ENCODE measurements around the gene UROC1.

UROC1 gene

DNA sequence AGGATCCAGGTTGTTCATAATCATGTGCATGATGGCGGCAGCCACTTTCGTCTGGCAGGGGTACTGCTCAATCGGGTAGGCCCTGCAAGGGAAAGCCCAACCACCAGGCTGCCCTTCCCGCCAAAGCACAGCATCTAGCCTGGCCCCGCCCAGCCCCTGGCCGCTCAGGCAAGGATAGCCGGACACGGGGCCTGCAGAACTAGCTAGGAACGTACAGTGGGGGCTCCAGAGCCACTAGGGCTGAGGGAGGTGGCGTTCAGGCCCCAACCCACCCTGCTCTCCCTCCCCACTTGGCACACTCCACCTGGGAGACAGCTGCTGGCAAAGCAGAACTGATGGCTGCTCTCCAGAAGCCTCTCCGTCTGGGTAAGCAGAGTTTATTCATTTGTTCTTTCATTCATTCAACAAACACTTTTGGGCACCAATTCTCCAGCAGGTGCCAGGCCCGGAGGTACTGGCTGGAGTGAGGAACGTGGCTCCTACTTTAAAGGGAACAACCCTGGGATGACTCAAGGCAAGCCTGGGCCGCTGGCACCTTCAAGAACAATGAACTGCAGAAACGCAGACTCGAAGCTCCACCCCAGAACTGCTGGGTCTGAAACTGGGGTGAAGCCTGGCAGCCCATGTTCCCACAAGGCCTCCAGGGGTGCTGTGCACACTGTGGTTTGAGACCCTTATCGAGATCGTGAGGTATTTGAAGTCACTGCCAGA, 7.8 kb downstream of the UROC1 start:
- TF ChIP-seq GATA3 (IDR thresholded peaks at IDR 0.05; ENCODE audit: low read depth, low read length) (no peak), GATA2 (IDR thresholded peaks at IDR 0.05; ENCODE audit: low read depth, low read length) (no peak)

DNA sequence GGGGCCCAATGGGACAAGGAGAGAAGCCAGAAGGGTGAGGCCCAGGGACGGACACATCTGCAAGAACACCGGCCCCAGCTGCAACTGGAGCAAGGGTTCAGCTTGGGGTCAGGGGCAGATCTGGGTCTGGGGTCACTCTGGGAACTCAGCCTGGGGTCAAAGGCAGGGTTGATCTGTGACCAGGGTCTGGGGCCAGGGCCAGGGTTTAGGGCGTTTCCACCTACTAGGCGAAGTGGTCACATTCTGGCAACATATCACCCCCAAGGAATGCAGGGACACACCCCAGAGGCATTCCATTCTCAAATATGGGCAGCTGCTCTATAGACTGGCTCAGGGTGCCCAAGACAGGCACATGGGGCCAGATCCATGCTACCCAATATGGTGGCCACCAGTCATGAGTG, 9.0 kb downstream of the UROC1 start:
- no peak for TF ChIP-seq GATA3 (IDR thresholded peaks at IDR 0.05; ENCODE audit: low read depth, low read length)
- TF ChIP-seq GATA2 (IDR thresholded peaks at IDR 0.05; ENCODE audit: low read depth, low read length), result no peak

DNA sequence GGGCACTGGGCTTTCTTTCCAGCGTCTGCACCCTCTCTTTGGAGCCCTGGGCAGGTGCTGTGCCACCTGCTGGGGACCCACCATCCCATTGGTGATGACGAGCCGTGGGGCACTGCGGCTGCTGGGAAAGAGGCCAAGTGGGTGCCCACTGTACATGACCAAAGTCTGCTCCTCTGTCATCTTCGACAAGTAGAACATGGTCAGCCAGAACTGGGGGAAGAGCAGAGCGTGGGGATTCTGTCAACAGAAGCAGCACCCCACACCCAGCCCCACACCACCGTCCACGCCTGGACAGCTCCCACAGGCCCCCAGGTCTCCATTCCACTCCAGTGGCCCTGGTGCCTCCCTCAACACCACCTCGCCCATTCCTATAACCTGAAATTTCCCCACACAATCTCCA, 9.7 kb downstream of the UROC1 start:
- no peak for TF ChIP-seq GATA2 (IDR thresholded peaks at IDR 0.05; ENCODE audit: low read depth, low read length)
- TF ChIP-seq GATA3 (IDR thresholded peaks at IDR 0.05; ENCODE audit: low read depth, low read length), result no peak

DNA sequence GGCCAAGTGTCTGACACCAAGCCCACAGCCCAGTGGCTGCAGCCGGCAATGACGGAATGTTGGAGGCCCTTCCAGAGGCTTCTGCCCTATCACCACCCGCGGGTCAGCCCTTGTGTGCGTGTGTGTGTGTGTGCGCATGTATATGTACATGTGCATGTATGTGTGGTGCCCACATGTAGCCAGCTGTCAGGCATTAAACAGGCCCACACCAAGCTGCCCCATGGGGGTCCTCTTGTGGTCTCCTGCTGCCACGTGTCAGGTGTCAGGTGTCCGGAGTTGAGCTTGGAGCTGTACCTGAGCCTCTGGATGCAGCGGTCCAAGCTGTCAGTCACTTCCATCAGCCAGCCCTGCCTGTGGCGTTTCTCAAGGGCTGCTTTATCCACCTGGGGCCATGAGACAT, 13.9 kb downstream of the UROC1 start:
- TF ChIP-seq GATA2 (IDR thresholded peaks at IDR 0.05; ENCODE audit: low read depth, low read length) (no peak), GATA3 (IDR thresholded peaks at IDR 0.05; ENCODE audit: low read depth, low read length) (no peak)

DNA sequence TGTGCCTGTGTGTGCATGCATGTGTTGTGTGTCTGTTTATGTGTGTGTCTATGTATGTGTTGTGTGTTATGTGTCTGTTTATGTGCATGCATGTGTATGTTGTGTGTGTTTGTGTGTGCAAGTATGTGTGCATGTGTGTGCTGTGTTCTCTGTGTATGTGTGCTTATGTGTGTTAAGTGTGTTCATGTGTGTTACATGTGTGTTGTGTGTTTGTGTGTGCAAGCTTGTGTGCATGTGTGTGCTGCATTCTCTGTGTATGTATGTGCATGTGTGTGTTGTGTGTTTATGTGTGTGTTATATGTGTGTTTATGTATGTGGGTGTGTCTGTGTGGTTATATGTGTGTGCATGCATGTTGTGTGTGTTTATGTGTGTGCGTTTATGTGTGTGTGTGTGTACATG, 14.9 kb downstream of the UROC1 start:
- TF ChIP-seq GATA3 (IDR thresholded peaks at IDR 0.05; ENCODE audit: low read depth, low read length), result no peak
- no peak for TF ChIP-seq GATA2 (IDR thresholded peaks at IDR 0.05; ENCODE audit: low read depth, low read length)

DNA sequence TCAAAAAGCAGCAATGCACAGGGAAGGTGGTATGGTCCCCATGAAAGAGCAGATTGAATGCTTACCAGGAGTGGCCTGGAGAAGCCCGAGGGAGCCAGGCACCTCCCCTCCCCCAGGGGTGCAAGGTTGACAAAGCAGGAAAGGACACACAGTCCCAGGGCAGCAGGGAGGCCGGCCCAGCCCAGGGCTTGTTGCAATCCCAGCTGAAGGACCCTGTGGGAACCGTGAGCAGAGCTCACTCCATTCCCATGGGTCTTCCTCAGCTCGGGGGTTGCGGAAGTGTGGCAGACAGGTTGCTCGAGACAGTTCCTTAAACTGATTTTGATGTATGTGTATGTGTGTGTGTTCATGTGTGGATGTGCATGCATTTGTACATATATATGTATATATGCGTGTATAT, 15.8 kb downstream of the UROC1 start:
- TF ChIP-seq GATA2 (IDR thresholded peaks at IDR 0.05; ENCODE audit: low read depth, low read length) (no peak), GATA3 (IDR thresholded peaks at IDR 0.05; ENCODE audit: low read depth, low read length) (no peak)

DNA sequence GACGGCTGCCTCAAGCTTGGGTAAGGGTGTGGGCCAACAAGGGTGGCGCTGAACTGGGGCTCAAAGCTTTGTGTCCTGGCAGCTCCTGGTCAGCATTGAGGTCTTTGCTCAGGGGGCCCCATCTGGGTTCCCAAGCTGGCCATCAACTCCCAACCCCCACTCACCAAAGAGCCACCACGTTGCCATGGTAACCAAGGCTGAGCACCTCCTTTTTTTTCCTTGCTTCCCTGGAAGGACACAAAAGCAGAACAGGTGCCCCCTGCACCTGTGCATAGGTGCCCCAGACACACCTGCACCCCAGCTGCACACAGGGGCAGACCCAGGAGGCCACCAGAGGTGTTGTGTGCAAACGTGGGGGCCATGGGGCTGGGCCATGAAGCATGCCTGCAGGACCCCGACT, 16.5 kb downstream of the UROC1 start:
- no peak for TF ChIP-seq GATA2 (IDR thresholded peaks at IDR 0.05; ENCODE audit: low read depth, low read length)
- TF ChIP-seq GATA3 (IDR thresholded peaks at IDR 0.05; ENCODE audit: low read depth, low read length), result no peak

DNA sequence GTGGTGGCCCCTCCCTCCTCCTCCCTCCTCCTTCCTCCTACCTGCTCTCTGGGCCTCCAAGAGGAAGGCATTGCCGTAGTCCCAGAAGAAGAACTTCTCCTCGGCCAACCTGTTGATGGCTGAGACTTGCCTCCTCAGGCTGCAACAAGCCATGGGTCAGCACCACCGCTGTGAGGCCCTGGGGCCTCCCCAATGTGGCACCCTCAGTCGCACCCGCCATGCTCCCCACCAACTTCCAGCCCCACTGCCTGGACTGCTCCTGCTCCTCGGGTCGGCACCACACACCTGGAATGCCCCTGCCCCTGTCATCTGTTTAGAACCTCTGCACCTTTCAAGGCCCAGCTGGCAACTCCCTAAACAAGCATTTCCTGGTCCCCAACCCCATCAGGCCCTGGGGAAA, 17.6 kb downstream of the UROC1 start:
- TF ChIP-seq GATA2 (IDR thresholded peaks at IDR 0.05; ENCODE audit: low read depth, low read length), result no peak
- no peak for TF ChIP-seq GATA3 (IDR thresholded peaks at IDR 0.05; ENCODE audit: low read depth, low read length)

DNA sequence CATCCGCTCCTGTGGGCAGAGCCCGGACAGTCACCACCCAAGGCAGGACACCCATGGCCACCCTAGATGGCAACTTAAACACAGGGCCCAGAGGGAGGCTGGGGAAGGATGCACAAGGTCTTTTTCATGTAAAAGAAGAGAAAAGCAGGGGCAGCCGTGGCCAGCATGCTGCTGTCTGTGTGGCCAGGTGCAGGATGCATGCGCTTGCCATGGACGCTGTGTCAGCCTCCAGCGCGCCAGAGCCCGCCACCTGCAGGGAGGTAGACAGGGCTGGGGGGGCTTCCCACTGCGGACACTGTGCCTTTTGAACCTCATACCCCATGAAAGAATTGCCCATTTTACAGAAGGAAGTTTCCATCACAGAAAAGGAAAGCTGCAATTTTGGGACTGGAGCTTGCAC, 18.2 kb downstream of the UROC1 start:
- TF ChIP-seq GATA3 (IDR thresholded peaks at IDR 0.05; ENCODE audit: low read depth, low read length), result no peak

DNA sequence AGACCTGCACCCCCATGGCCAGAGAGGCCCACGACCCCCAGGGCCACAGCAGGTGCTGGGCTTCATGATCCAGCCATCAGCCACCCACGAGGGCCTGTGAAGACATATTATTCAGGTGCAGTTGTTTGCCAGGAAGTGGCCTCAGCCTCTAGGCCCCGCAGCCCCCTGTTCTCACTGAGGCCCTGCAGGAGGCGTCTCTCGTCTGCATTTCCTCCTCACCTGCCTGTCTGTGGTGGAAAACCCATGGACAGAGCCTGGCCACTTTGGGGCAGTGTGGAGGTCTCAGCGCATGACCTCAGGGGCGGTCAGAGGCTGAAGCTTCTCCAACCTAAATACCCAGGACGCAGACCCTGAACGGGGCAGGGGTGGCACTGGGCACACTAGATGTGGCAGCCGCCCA, 18.6 kb downstream of the UROC1 start:
- TF ChIP-seq GATA2 (IDR thresholded peaks at IDR 0.05; ENCODE audit: low read depth, low read length) (no peak), GATA3 (IDR thresholded peaks at IDR 0.05; ENCODE audit: low read depth, low read length) (no peak)

DNA sequence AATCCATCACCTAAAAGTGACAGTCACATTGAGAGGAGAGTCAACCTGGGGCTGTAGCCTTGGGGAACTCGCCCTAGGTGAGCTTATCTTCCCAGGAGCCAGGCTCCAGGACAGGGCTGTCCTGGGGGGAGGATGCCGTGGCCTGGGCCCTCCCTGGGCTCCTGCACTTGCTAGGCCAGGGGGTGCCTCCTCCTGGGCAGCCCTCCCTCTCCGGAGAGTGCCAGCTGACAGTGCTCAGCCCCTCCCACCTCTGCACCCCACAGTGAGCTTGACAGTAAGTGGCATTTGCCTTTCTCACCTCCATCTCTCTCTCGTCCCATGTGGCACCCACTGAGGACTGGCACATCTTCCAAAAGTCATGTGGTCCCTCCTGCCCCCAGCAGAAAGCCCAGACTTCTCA, 19.1 kb downstream of the UROC1 start:
- no peak for TF ChIP-seq GATA2 (IDR thresholded peaks at IDR 0.05; ENCODE audit: low read depth, low read length)
- no peak for TF ChIP-seq GATA3 (IDR thresholded peaks at IDR 0.05; ENCODE audit: low read depth, low read length)

DNA sequence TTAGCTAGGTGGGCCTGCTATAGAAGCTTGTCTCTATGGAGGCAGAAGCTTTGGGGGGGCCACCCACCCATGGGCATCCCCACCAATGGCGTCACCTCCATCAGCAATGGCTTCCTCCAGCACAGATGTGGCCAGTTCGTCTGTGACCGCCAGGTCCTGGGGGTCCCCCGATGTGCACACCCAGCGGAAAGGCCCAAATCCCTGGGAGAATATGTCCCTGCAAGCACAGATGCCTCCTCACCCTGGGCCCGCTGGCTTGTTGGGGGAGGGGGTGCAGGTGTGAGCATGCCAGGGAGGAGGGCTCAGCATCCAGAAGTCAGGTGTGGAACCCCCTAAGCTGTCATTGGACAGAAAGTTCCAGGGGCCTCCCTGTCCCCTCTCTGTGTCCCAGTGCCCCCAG, 19.6 kb downstream of the UROC1 start:
- TF ChIP-seq GATA3 (IDR thresholded peaks at IDR 0.05; ENCODE audit: low read depth, low read length) (no peak), GATA2 (IDR thresholded peaks at IDR 0.05; ENCODE audit: low read depth, low read length) (no peak)

DNA sequence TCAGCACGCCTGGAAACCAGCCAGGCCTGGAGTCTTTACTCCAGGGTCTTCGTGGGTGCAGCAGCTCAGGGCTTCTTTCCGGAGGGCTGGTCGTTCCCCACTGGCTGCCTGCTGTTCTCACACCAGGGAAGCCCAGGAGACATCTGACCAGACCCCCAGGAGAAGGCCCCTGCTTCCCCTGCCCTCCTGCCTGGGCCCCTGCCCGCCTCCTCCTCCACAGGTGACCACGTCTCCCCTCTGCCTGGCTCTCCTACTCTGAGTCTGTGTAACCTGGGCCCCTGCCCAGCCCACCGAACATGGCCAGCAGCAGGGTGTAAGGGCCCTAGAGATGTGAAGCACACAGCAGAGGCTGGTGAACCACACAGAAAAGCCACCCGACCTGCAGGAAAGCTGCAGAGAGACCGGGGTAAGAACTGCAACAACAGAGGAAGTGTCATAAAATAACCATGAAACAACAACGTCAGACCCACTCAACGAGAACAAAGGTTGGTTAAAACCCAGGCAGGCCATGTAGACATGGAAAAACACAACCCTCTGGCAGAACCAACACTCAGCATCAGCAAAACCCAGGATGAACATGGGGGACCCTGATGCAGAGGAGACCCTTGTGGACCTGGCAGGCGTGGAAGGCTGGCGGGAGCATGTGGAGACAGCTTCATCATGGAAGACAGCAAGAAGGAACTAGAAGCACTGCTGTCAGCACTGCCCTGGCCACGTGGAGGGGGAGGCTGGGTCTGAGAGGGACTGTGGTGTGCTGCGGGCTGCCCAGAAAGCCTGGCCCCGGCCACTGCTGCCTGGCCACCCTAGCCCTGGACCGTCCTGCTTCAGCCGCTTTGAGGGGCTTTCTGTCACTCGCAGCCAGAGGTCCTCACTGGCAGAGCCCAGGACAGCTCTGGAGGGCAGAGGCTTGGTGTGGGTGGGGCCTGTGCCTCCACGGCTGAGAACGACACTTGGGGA, 20.4 kb downstream of the UROC1 start:
- no peak for TF ChIP-seq GATA2 (IDR thresholded peaks at IDR 0.05; ENCODE audit: low read depth, low read length)
- TF ChIP-seq GATA3 (IDR thresholded peaks at IDR 0.05; ENCODE audit: low read depth, low read length), result no peak

DNA sequence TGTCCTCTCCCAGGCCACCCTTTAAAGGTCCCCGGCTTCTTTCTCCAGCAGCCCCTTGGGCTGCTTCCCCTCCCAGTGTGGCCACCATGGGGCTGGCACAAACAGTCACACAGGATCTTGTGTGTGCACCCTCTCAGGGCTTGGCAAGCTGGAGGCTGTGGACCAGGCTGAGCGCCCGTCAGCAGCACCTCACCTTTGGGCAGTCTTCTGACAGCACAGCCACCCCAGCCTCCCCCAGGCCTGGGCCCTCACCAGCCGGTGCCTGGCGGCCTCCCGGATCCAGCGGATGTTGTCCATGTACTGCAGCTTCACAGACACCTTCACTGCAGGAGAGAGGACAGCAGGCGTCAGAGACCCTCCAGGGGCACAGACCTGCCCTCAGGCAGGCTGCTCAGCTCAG, 21.8 kb downstream of the UROC1 start:
- TF ChIP-seq GATA2 (IDR thresholded peaks at IDR 0.05; ENCODE audit: low read depth, low read length), result no peak
- no peak for TF ChIP-seq GATA3 (IDR thresholded peaks at IDR 0.05; ENCODE audit: low read depth, low read length)

DNA sequence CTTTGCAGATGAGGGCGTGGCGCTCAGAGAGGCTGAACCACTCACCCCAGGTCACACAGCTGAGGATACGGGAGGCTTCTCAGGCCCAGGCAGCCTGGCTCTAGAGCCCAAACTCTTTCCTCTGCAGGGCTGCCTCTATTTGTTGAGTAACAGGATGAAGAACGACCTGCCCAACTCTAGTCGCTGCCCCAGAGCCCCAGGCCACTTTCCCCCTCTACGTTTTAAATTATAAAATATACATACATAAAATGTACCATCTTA, 22.7 kb downstream of the UROC1 start:
- TF ChIP-seq GATA2 (IDR thresholded peaks at IDR 0.05; ENCODE audit: low read depth, low read length) (no peak), GATA3 (IDR thresholded peaks at IDR 0.05; ENCODE audit: low read depth, low read length) (no peak)
